HepG2 (cell line): ENCODE data around the gene FMR1. TPM values are rescaled to one million over a fixed set of nuclear protein-coding genes. Genes with fewer than 3 reads are reported as not detected.

Experiments used
- ARNT2 ChIP-seq: sonication (generic); formaldehyde crosslinking; IDR thresholded peaks from 2 replicates; pipeline ENCODE4 v1.8.0; 2022; ENCODE audit warnings: mild to moderate bottlenecking, low read depth, missing genetic modification reagents, moderate library complexity
- BORCS8-MEF2B ChIP-seq: sonication (generic); formaldehyde crosslinking; IDR thresholded peaks from 2 replicates; pipeline ENCODE4 v1.8.0; 2022; ENCODE audit warnings: mild to moderate bottlenecking, missing genetic modification reagents
- DMAP1 ChIP-seq: IDR thresholded peaks from 2 replicates; pipeline ENCODE4 v1.6.1; 2016
- FOXA1 ChIP-seq, 2 experiments: fragments of 450-650 bp in 1 of 2; sonication (generic) in 1 of 2; formaldehyde crosslinking in 1 of 2; IDR thresholded peaks; 2 replicates each; pipeline versions ENCODE4 v1.4.0 to v1.6.1; 2016 to 2020; ENCODE audit warnings: missing genetic modification reagents in 1 of 2
- IKZF1 ChIP-seq: fragments of 450-650 bp; IDR thresholded peaks from 2 replicates; pipeline ENCODE4 v1.7.1; 2016
- IRF2 ChIP-seq: IDR thresholded peaks from 2 replicates; pipeline ENCODE4 v1.6.1; 2018; ENCODE audit warnings: missing genetic modification reagents, missing compliant biosample characterization
- KAT8 ChIP-seq: IDR thresholded peaks from 2 replicates; pipeline ENCODE4 v1.6.1; 2016; ENCODE audit warnings: missing genetic modification reagents, missing compliant biosample characterization
- KDM2A ChIP-seq: sonication (generic); formaldehyde crosslinking; IDR thresholded peaks from 2 replicates; pipeline ENCODE4 v1.4.0; 2020; ENCODE audit warnings: low read depth, missing genetic modification reagents, borderline replicate concordance
- MEIS1 ChIP-seq: sonication (generic); formaldehyde crosslinking; IDR thresholded peaks from 2 replicates; pipeline ENCODE4 v1.9.0; 2021; ENCODE audit warnings: mild to moderate bottlenecking, missing genetic modification reagents, moderate library complexity, borderline replicate concordance
- PCBP2 ChIP-seq: fragments of 200-400 bp; formaldehyde crosslinking; optimal IDR thresholded peaks from 2 replicates; pipeline ENCODE3; 2018; ENCODE audit warnings: low read length, low read depth; ENCODE audit not compliant: poor library complexity, severe bottlenecking
- RELA ChIP-seq: sonication (generic); formaldehyde crosslinking; IDR thresholded peaks from 2 replicates; pipeline ENCODE4 v1.4.0; 2020; ENCODE audit warnings: missing genetic modification reagents
- SIN3A ChIP-seq: IDR thresholded peaks from 2 replicates; pipeline ENCODE4 v1.6.1; 2011; ENCODE audit warnings: low read depth, mild to moderate bottlenecking, control low read depth, low read length, borderline replicate concordance
- ZNF337 ChIP-seq: sonication (generic); formaldehyde crosslinking; IDR thresholded peaks from 2 replicates; pipeline ENCODE4 v1.5.1; 2020; ENCODE audit warnings: missing genetic modification reagents, low read depth, mild to moderate bottlenecking, borderline replicate concordance
- ZNF33B ChIP-seq: sonication (generic); formaldehyde crosslinking; IDR thresholded peaks from 2 replicates; pipeline ENCODE4 v1.5.1; 2020; ENCODE audit warnings: mild to moderate bottlenecking, missing genetic modification reagents
- ZNF451 ChIP-seq: sonication (generic); formaldehyde crosslinking; IDR thresholded peaks from 2 replicates; pipeline ENCODE4 v1.5.0; 2020; ENCODE audit warnings: mild to moderate bottlenecking, missing genetic modification reagents
- ZNF570 ChIP-seq: sonication (generic); formaldehyde crosslinking; IDR thresholded peaks from 2 replicates; pipeline ENCODE4 v1.4.0; 2020; ENCODE audit warnings: mild to moderate bottlenecking, missing genetic modification reagents, borderline replicate concordance
- ZNF605 ChIP-seq: sonication (generic); formaldehyde crosslinking; IDR thresholded peaks from 2 replicates; pipeline ENCODE4 v1.8.0; 2022; ENCODE audit warnings: mild to moderate bottlenecking, missing genetic modification reagents
- polyA plus RNA-seq, 8 experiments: library from polyadenylated mRNA; depleted of rRNA in 3 of 8; stranded (reverse) in 7 of 8; unstranded in 1 of 8; fragments of >200 nt; fragmentation: Illumina TruSeq in 4 of 8; extraction: Trizol in 4 of 8; gene quantifications; 2 replicates each; pipeline versions ENCODE4 v1.2.1 to v1.2.3, GENCODE V29; 2011 to 2016; ENCODE audit warnings: low read depth in 4 of 8, missing spikeins in 1 of 8, mixed read lengths in 1 of 8; ENCODE audit not compliant: insufficient read depth in 1 of 8
- total RNA-seq, 5 experiments: library from RNA; depleted of rRNA; stranded (reverse); fragments of >200 nt; fragmentation: Illumina TruSeq; extraction: Trizol; gene quantifications; 2 replicates each; pipeline ENCODE4 v1.2.3, GENCODE V29; 2016; ENCODE audit warnings: low read depth in 1 of 5
- TF ChIP-seq, protein P1 (sequence below): IDR thresholded peaks from 2 replicates; pipeline ENCODE4 v1.6.1; 2016; ENCODE audit warnings: missing genetic modification reagents, missing compliant biosample characterization
- TF ChIP-seq, protein P2 (sequence below): sonication (generic); formaldehyde crosslinking; IDR thresholded peaks from 2 replicates; pipeline ENCODE4 v1.5.1; 2020; ENCODE audit warnings: mild to moderate bottlenecking, missing genetic modification reagents, moderate library complexity
- TF ChIP-seq, protein P3 (sequence below): sonication (generic); formaldehyde crosslinking; conservative IDR thresholded peaks from 2 replicates; pipeline ENCODE4 v1.4.0; 2020; ENCODE audit warnings: missing genetic modification reagents
- TF ChIP-seq, protein P4 (sequence below): sonication (generic); formaldehyde crosslinking; IDR thresholded peaks from 2 replicates; pipeline ENCODE4 v1.4.0; 2020; ENCODE audit warnings: missing genetic modification reagents; ENCODE audit errors: not compliant biosample characterization

The FMR1 gene
- total and polyA plus RNA-seq, 2 of the 13 experiments (the other 11 are each of a cell fraction or from before 2014, with no cell fraction given) = 27.8 to 49.6 TPM

DNA sequence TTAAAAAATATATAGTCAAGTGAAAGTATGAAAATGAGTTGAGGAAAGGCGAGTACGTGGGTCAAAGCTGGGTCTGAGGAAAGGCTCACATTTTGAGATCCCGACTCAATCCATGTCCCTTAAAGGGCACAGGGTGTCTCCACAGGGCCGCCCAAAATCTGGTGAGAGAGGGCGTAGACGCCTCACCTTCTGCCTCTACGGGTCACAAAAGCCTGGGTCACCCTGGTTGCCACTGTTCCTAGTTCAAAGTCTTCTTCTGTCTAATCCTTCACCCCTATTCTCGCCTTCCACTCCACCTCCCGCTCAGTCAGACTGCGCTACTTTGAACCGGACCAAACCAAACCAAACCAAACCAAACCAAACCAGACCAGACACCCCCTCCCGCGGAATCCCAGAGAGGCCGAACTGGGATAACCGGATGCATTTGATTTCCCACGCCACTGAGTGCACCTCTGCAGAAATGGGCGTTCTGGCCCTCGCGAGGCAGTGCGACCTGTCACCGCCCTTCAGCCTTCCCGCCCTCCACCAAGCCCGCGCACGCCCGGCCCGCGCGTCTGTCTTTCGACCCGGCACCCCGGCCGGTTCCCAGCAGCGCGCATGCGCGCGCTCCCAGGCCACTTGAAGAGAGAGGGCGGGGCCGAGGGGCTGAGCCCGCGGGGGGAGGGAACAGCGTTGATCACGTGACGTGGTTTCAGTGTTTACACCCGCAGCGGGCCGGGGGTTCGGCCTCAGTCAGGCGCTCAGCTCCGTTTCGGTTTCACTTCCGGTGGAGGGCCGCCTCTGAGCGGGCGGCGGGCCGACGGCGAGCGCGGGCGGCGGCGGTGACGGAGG, at the start of gene FMR1 (continued):
- TF ChIP-seq, protein P1, sequence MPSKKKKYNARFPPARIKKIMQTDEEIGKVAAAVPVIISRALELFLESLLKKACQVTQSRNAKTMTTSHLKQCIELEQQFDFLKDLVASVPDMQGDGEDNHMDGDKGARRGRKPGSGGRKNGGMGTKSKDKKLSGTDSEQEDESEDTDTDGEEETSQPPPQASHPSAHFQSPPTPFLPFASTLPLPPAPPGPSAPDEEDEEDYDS (CRISPR knock-in tag) = peak; percentile 98
- no peak for TF ChIP-seq PCBP2
- TF ChIP-seq SIN3A = 0 out of 2 replicates have a peak, but pooled peaks have one; percentile 29
- TF ChIP-seq, protein P2, sequence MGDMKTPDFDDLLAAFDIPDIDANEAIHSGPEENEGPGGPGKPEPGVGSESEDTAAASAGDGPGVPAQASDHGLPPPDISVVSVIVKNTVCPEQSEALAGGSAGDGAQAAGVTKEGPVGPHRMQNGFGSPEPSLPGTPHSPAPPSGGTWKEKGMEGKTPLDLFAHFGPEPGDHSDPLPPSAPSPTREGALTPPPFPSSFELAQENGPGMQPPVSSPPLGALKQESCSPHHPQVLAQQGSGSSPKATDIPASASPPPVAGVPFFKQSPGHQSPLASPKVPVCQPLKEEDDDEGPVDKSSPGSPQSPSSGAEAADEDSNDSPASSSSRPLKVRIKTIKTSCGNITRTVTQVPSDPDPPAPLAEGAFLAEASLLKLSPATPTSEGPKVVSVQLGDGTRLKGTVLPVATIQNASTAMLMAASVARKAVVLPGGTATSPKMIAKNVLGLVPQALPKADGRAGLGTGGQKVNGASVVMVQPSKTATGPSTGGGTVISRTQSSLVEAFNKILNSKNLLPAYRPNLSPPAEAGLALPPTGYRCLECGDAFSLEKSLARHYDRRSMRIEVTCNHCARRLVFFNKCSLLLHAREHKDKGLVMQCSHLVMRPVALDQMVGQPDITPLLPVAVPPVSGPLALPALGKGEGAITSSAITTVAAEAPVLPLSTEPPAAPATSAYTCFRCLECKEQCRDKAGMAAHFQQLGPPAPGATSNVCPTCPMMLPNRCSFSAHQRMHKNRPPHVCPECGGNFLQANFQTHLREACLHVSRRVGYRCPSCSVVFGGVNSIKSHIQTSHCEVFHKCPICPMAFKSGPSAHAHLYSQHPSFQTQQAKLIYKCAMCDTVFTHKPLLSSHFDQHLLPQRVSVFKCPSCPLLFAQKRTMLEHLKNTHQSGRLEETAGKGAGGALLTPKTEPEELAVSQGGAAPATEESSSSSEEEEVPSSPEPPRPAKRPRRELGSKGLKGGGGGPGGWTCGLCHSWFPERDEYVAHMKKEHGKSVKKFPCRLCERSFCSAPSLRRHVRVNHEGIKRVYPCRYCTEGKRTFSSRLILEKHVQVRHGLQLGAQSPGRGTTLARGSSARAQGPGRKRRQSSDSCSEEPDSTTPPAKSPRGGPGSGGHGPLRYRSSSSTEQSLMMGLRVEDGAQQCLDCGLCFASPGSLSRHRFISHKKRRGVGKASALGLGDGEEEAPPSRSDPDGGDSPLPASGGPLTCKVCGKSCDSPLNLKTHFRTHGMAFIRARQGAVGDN (CRISPR knock-in tag) = peak; percentile 96
- no peak for TF ChIP-seq FOXA1 (IDR thresholded peaks at IDR 0.05)
- peak; percentile 72 for TF ChIP-seq FOXA1 (CRISPR knock-in tag; IDR thresholded peaks at IDR 0.05)
- 0 out of 2 replicates have a peak, but pooled peaks have one; percentile 31 for TF ChIP-seq KAT8 (CRISPR knock-in tag)
- TF ChIP-seq, protein P3, sequence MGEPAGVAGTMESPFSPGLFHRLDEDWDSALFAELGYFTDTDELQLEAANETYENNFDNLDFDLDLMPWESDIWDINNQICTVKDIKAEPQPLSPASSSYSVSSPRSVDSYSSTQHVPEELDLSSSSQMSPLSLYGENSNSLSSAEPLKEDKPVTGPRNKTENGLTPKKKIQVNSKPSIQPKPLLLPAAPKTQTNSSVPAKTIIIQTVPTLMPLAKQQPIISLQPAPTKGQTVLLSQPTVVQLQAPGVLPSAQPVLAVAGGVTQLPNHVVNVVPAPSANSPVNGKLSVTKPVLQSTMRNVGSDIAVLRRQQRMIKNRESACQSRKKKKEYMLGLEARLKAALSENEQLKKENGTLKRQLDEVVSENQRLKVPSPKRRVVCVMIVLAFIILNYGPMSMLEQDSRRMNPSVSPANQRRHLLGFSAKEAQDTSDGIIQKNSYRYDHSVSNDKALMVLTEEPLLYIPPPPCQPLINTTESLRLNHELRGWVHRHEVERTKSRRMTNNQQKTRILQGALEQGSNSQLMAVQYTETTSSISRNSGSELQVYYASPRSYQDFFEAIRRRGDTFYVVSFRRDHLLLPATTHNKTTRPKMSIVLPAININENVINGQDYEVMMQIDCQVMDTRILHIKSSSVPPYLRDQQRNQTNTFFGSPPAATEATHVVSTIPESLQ = no peak
- no peak for TF ChIP-seq ZNF570 (CRISPR knock-in tag)
- peak; percentile 99 for TF ChIP-seq IRF2 (CRISPR knock-in tag)
- TF ChIP-seq RELA (CRISPR knock-in tag) = no peak
- TF ChIP-seq, protein P4, sequence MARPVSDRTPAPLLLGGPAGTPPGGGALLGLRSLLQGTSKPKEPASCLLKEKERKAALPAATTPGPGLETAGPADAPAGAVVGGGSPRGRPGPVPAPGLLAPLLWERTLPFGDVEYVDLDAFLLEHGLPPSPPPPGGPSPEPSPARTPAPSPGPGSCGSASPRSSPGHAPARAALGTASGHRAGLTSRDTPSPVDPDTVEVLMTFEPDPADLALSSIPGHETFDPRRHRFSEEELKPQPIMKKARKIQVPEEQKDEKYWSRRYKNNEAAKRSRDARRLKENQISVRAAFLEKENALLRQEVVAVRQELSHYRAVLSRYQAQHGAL (CRISPR knock-in tag) = no peak
- TF ChIP-seq ZNF337 (CRISPR knock-in tag) = no peak
- TF ChIP-seq MEIS1 (CRISPR knock-in tag) = peak; percentile 61; the same call in 1 of the 2 replicates
- TF ChIP-seq BORCS8-MEF2B (CRISPR knock-in tag) = no peak; the same call in 1 of the 2 replicates
- TF ChIP-seq KDM2A (CRISPR knock-in tag) = peak; percentile 35; the same call in 1 of the 2 replicates
- TF ChIP-seq ZNF33B = no peak
- TF ChIP-seq ZNF451 (CRISPR knock-in tag) = no peak
- TF ChIP-seq ZNF605 (CRISPR knock-in tag) = peak; percentile 53; the same call in 1 of the 2 replicates
- no peak for TF ChIP-seq IKZF1
- 0 out of 2 replicates have a peak, but pooled peaks have one; percentile 16 for TF ChIP-seq DMAP1 (CRISPR knock-in tag)
- no peak for TF ChIP-seq ARNT2 (CRISPR knock-in tag)
